ENCODE measurements around the gene UVSSA. TPM values are rescaled to one million over a fixed set of nuclear protein-coding genes. Genes with fewer than 3 reads are reported as not detected.
A peak's percentile ranks its signal among the peaks of the same experiment; 100 is the strongest.

The UVSSA gene
- total and polyA plus RNA-seq, 8 donors: 12.8 to 36.6 (median 18.8) TPM

GRCh38 chr4:1416051-1416947, 69.3 kb downstream of the UVSSA start:
- Histone ChIP-seq H3K4me3 (no peak overlapping the region), H3K9me3 (no peaks in the 10 kb centered on the region), H3K27ac (no peak overlapping the region), H3K4me1 (no peaks in the 10 kb centered on the region), H3K36me3 (no peaks in the 10 kb centered on the region), H3K27me3 (peaks cover 39 to 99% of the 10 kb centered on the region in 2 donors)
- DNase-seq (peak in 2 of 4 donors; percentile 20 to 62), ATAC-seq (no peak)
- intact Hi-C loops (cut with DNase I): no loop called here
- no peak for TF ChIP-seq CTCF (IDR thresholded peaks at IDR 0.05)

- no peak overlapping the region for H3K27ac ChIP-seq
- no peaks in the 10 kb centered on the region for H3K9me3 ChIP-seq
- H3K4me1 ChIP-seq: no peaks in the 10 kb centered on the region
- no peaks in the 10 kb centered on the region for H3K36me3 ChIP-seq
- intact Hi-C loops (cut with DNase I): no loop called here
- no peak overlapping the region for H3K4me3 ChIP-seq
- H3K27me3 ChIP-seq: peaks cover 35 to 97% of the 10 kb centered on the region in 2 donors
- ATAC-seq: no peak
- no peak for TF ChIP-seq CTCF (IDR thresholded peaks at IDR 0.05)
- DNase-seq: peak in 2 of 4 donors; percentile 13 to 43
These were observed 69.9 kb downstream of the UVSSA start for GRCh38 chr4:1416948-1417260.

- H3K36me3 ChIP-seq: no peaks in the 10 kb centered on the region
- no peaks in the 10 kb centered on the region for H3K9me3 ChIP-seq
- no peaks in the 10 kb centered on the region for H3K4me1 ChIP-seq
- no peak for TF ChIP-seq CTCF (IDR thresholded peaks at IDR 0.05)
- no peak overlapping the region for H3K4me3 ChIP-seq
- H3K27me3 ChIP-seq: peaks cover 28 to 97% of the 10 kb centered on the region in 2 donors
- DNase-seq (peak in 2 of 4 donors; percentile 9 to 43), ATAC-seq (no peak)
- no peak overlapping the region for H3K27ac ChIP-seq
- intact Hi-C loops (cut with DNase I): no loop called here
These were observed 70.7 kb downstream of the UVSSA start for GRCh38 chr4:1417522-1418390.

- peaks cover 19 to 95% of the 10 kb centered on the region in 2 donors for H3K27me3 ChIP-seq
- no peaks in the 10 kb centered on the region for H3K4me1 ChIP-seq
- ATAC-seq (no peak), DNase-seq (peak in 2 of 4 donors; percentile 7 to 46)
- intact Hi-C loops (cut with DNase I): no loop called here
- no peaks in the 10 kb centered on the region for H3K9me3 ChIP-seq
- H3K4me3 ChIP-seq: no peak overlapping the region
- TF ChIP-seq CTCF (IDR thresholded peaks at IDR 0.05): no peak
- H3K27ac ChIP-seq: no peak overlapping the region
- H3K36me3 ChIP-seq: no peaks in the 10 kb centered on the region
These were observed 71.7 kb downstream of the UVSSA start for GRCh38 chr4:1418494-1419285.

All from left lung (tissue), 10 donors.